DND-41 (cell line): ENCODE results near the gene CALN1.

ENCODE experiments used
- ATAC-seq: fragments of 200-7000 bp; cut with Tn5 transposase; 3 replicates; pipeline ENCODE4 v1.9.1; 2021; ENCODE audit warnings: low read depth; ENCODE audit not compliant: insufficient read depth
- DNase-seq: peaks from one replicate; pipeline ENCODE4 v3.0.0-alpha.2; 2020
- H2AFZ ChIP-seq: 2 replicates; pipeline ENCODE4 v1.6.0; 2012; ENCODE audit warnings: low read depth, low read length
- H3K27ac ChIP-seq: 2 replicates; pipeline ENCODE4 v1.5.1; 2012; ENCODE audit warnings: low read length, inconsistent platforms
- H3K27me3 ChIP-seq: fragments of 200-600 bp; sonication (generic); 2 replicates; pipeline ENCODE4 v1.6.0; 2012; ENCODE audit warnings: low read length, mild to moderate bottlenecking, inconsistent platforms; ENCODE audit not compliant: insufficient read depth, poor library complexity
- H3K36me3 ChIP-seq: 2 replicates; pipeline ENCODE4 v1.5.1; 2012; ENCODE audit warnings: low read length, inconsistent platforms; ENCODE audit not compliant: insufficient read depth
- H3K4me1 ChIP-seq: 2 replicates; pipeline ENCODE4 v1.5.1; 2012; ENCODE audit warnings: mild to moderate bottlenecking, low read length; ENCODE audit not compliant: insufficient read depth
- H3K4me2 ChIP-seq: 2 replicates; pipeline ENCODE4 v1.6.0; 2012; ENCODE audit warnings: mild to moderate bottlenecking, moderate library complexity, low read length, inconsistent platforms; ENCODE audit not compliant: insufficient read depth
- H3K4me3 ChIP-seq, 2 experiments: fragments of 200-600 bp in 1 of 2; shearing (Covaris generic) in 1 of 2; 2 replicates each; pipeline ENCODE4 v1.5.1; 2012 to 2016; ENCODE audit warnings: inconsistent platforms in 2 of 2, low read length in 2 of 2, mild to moderate bottlenecking in 2 of 2, low read depth in 1 of 2, moderate library complexity in 1 of 2
- H3K79me2 ChIP-seq: 2 replicates; pipeline ENCODE4 v1.6.0; 2012; ENCODE audit warnings: low read length, inconsistent platforms; ENCODE audit not compliant: insufficient read depth
- H3K9ac ChIP-seq: 2 replicates; pipeline ENCODE4 v1.6.0; 2012; ENCODE audit warnings: low read depth, mild to moderate bottlenecking, inconsistent platforms, low read length, moderate library complexity
- H3K9me3 ChIP-seq: 2 replicates; pipeline ENCODE4 v1.5.1; 2012; ENCODE audit warnings: low read length, moderate library complexity, mild to moderate bottlenecking, inconsistent platforms; ENCODE audit not compliant: insufficient read depth, severe bottlenecking
- H4K20me1 ChIP-seq: 2 replicates; pipeline ENCODE4 v1.6.0; 2012; ENCODE audit warnings: low read length; ENCODE audit not compliant: insufficient read depth
- CTCF ChIP-seq: IDR thresholded peaks from 2 replicates; pipeline ENCODE4 v1.5.1; 2012; ENCODE audit warnings: borderline replicate concordance, low read length, moderate library complexity, mild to moderate bottlenecking; ENCODE audit not compliant: poor library complexity, severe bottlenecking; ENCODE audit errors: extremely low read depth
- EZH2 ChIP-seq: IDR thresholded peaks from 3 replicates; pipeline ENCODE4 v1.6.1; 2012; ENCODE audit warnings: borderline replicate concordance, low read depth, mild to moderate bottlenecking, moderate library complexity, low read length, inconsistent platforms; ENCODE audit not compliant: severe bottlenecking

Gene CALN1

GRCh38 chr7:72268090-72268489, 144.0 kb downstream of the CALN1 start:
- Histone ChIP-seq H3K4me1 (no peaks in the 10 kb centered on the region), H3K4me3 (no peak overlapping the region), H3K27me3 (no peaks in the 10 kb centered on the region), H3K27ac (no peak overlapping the region), H3K9me3 (peaks cover 11% of the 10 kb centered on the region), H3K9ac (no peak overlapping the region), H3K36me3 (no peaks in the 10 kb centered on the region), H3K79me2 (no peaks in the 10 kb centered on the region), H2AFZ (no peak overlapping the region), H3K4me2 (no peak overlapping the region), H4K20me1 (no peaks in the 10 kb centered on the region)
- ATAC-seq (no peak), DNase-seq (no peak)
- TF ChIP-seq CTCF (no peak), EZH2 (no peak)

DNA sequence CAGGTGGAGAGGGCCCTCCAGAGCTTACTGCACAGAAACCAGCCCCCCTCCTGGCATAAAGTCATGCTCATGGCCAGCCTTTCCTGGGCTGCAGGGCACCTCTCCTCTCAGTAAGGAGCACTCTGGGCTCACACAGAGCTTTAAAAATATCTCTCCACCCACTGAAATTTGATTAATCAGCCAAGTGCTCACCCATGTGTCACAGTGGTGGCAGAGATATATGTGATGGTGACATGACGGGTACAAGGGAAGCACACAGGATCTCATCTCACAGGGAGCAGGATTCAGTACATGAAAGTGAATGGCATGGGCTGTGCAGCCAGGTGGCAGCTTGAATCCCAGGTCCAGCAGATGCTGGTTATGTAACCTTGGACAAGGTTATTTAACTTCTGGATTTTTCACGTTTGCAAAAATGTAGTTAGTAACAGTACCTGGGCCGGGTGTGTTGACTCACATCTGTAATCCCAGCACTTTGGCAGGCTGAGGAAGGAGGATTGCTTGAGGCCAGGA, 144.8 kb downstream of the CALN1 start:
- no peaks in the 10 kb centered on the region for H3K27me3 ChIP-seq
- no peaks in the 10 kb centered on the region for H4K20me1 ChIP-seq
- H3K4me3 ChIP-seq = no peak overlapping the region
- H2AFZ ChIP-seq = no peak overlapping the region
- no peaks in the 10 kb centered on the region for H3K36me3 ChIP-seq
- TF ChIP-seq EZH2 (no peak), CTCF (no peak)
- ATAC-seq (no peak), DNase-seq (no peak)
- H3K79me2 ChIP-seq = no peaks in the 10 kb centered on the region
- H3K9me3 ChIP-seq = peaks cover 11% of the 10 kb centered on the region
- no peak overlapping the region for H3K4me2 ChIP-seq
- no peaks in the 10 kb centered on the region for H3K4me1 ChIP-seq
- no peak overlapping the region for H3K27ac ChIP-seq
- no peak overlapping the region for H3K9ac ChIP-seq

GRCh38 chr7:72266771-72267170, 145.4 kb downstream of the CALN1 start:
- TF ChIP-seq CTCF (no peak), EZH2 (no peak)
- DNase-seq = no peak
- no peaks in the 10 kb centered on the region for H3K27me3 ChIP-seq
- H4K20me1 ChIP-seq = no peaks in the 10 kb centered on the region
- H3K9me3 ChIP-seq = peaks cover 11% of the 10 kb centered on the region
- H3K79me2 ChIP-seq = no peaks in the 10 kb centered on the region
- no peak overlapping the region for H3K4me3 ChIP-seq
- no peaks in the 10 kb centered on the region for H3K36me3 ChIP-seq
- H3K27ac ChIP-seq = no peak overlapping the region
- no peak for ATAC-seq
- H3K4me2 ChIP-seq = no peak overlapping the region
- H3K9ac ChIP-seq = no peak overlapping the region
- no peaks in the 10 kb centered on the region for H3K4me1 ChIP-seq
- no peak overlapping the region for H2AFZ ChIP-seq

DNA sequence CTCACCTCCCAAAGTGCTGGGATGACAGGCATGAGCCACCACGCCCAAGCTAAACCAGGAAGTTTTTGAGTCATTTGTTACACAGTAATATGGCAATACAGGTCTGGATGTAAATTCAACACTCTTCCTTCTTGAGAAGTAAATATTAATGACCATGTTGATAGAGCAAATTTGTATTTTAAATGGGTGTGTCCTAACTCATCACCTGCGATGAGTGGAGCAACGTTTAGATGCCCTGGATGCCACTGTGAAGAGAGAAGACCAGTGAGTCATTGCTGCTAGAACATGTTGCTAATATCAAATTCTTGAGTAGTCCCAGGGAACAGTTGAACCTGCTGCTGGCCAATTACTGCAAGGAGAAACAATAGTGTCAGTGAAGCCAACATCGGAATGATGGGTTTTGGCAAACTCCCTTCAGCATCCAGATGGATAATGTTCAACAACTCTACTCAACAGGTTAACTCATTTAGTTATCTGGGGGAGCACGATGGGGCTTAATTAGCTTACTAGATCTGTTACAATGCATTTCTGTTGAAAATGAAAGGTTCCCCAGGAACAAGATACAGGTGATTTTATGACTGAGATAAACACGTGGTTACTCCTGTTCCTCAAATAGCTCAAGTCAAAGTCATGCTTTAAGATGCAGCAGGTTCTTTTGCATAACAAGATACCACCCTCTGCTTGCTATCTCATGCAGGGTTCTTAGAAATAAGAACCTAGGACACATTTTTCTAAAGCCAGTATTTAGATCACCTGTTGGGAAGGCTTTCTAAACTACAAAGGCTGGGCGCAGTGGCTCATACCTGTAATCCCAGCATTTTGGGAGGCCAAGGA, 146.8 kb downstream of the CALN1 start:
- no peaks in the 10 kb centered on the region for H4K20me1 ChIP-seq
- H3K27ac ChIP-seq = no peak overlapping the region
- no peaks in the 10 kb centered on the region for H3K4me1 ChIP-seq
- H3K4me3 ChIP-seq = no peak overlapping the region
- H2AFZ ChIP-seq = no peak overlapping the region
- no peak overlapping the region for H3K9ac ChIP-seq
- H3K36me3 ChIP-seq = no peaks in the 10 kb centered on the region
- ATAC-seq (no peak), DNase-seq (no peak)
- TF ChIP-seq EZH2 = no peak
- TF ChIP-seq CTCF = no peak
- H3K79me2 ChIP-seq = no peaks in the 10 kb centered on the region
- H3K27me3 ChIP-seq = no peaks in the 10 kb centered on the region
- H3K4me2 ChIP-seq = no peak overlapping the region
- H3K9me3 ChIP-seq = peaks cover 6% of the 10 kb centered on the region
